Jurkat, Clone E6-1 (cell line): ENCODE data around the gene RNF115.
A peak's percentile ranks its signal among the peaks of the same experiment; 100 is the strongest.

Source experiments
- DNase-seq: peaks from one replicate; pipeline ENCODE4 v3.0.0-alpha.2; 2011; ENCODE audit warnings: low read depth, low spot score
- H3K4me3 ChIP-seq: 2 replicates; pipeline ENCODE4 v1.5.1; 2011; ENCODE audit warnings: mild to moderate bottlenecking, low read length, control low read depth, moderate library complexity

The RNF115 gene

DNA sequence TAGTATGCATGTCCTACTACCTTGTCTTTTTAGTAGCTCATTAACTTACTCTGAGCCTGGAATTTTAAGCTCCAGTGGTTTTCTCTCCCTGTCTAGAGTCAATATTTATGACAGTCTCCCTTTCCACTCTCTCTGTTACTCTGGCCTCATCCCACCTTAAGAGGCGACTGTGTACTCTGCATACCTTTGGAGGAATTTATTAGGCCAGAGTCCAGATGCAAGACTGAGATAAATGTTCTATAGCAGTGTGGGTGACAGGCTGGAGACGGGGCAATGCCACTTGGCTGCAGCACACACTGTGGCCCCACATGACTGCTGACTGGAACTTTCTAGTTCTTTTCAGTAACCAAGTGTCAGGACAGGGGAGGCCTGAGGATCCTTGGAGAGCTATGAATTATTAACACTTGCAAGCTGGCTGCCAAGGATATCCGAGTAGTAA, 112.7 kb downstream of the RNF115 start:
- DNase-seq, result no peak
- no peak overlapping the region for H3K4me3 ChIP-seq

DNA sequence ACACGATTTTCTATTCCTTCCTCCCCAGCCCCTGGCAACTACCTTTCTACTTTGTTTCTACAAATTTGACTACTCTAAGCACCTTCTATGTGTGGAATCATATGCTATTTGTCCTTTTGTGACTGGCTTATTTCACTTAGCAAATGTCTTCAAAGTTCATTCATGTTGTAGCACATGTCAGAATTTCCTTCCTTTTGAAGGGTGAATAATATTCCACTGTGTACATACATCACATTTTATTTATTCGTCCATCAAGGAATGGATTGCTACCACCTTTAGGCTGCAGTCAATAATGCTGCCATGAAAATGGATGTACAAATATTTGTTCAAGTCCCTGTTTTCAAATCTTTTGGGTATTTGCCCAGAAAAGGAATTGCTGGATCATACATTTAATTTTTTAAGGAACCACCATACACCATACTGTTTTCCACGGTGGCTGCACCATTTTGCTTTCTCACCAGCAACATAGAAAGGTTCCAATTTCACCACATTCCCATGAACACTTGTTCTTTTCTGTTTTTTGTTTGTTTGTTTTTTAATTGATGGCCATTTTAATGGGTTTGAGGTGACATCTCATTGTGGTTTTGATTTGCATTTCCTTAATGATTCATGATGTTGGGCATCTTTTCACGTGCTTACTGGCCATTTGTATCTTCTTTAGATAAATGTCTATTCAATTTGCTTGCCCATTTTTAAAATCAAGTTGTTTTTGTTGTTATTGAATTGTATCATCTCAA, 113.4 kb downstream of the RNF115 start:
- H3K4me3 ChIP-seq, result no peak overlapping the region
- no peak for DNase-seq

- DNase-seq, result no peak
- no peak overlapping the region for H3K4me3 ChIP-seq
Measured at GRCh38 chr1:145708063-145708462, 115.8 kb downstream of the RNF115 start.

DNA sequence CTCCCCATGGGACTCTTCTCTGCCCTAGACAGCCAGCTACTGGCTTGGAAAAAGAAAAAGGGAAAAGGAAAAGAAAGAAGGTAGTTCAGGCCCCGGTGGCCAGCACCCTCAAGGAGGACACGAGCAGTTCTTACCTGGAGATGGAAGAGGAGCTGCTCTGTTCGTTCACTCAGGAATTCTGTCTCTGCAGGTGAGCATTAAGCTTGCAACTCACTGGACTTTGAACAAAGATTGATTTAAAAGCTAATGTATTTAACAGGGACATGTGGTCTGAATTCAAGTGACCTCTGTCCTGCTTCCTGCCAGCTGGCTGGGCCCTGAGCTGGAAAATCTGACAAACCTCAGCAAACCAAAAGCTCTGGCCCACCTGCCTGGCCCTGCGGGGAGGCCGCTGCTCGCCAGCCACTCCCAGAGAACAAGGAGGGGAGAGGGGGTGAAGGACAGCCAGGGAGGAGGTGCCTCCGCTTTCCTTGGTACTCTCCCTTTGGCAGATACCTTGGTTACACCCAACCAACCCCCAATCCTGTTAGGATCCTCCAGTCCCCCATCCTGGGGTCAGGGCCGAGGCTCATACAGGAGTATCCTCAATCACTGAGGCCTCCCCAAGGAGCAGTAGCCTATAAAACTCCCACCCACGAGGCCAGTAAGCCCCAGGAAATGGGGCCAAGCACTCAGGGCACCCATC, 116.6 kb downstream of the RNF115 start, which contains the start of gene PDZK1:
TSS of gene PDZK1 (minus strand) at position 186 of the 685 bp plus-strand sequence. CDS start 19,347 bp downstream, outside the sequence.
- DNase-seq, result no peak
- no peak within 1 kb of the TSS for H3K4me3 ChIP-seq

DNA sequence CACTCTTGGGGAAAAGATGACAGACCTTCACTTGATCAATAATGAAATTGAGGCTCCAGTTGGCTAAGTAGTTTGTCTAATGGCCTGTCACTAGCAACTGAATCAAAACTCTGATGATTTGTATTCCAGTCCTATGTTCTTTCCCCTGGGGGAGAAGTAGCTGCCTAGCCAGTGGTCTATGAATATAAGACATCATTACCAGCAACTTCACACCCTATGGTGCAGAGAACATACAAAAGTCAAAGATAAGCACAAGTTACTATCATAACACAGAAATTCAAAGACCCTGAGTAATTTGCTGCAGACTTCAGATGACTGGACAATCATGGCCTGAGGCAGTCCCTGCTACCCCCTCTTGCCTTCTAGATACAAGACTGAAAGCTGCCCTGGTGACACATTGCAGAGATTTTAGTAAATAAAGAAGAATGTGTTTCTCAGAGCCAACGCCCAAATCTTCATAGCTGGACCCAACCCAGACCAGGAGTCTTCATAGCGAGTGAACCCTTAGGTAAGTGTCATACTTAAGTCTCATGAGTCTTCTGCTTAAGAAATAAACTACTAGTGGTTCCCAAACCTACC, 117.7 kb downstream of the RNF115 start:
- no peak for DNase-seq
- H3K4me3 ChIP-seq, result no peak overlapping the region

DNA sequence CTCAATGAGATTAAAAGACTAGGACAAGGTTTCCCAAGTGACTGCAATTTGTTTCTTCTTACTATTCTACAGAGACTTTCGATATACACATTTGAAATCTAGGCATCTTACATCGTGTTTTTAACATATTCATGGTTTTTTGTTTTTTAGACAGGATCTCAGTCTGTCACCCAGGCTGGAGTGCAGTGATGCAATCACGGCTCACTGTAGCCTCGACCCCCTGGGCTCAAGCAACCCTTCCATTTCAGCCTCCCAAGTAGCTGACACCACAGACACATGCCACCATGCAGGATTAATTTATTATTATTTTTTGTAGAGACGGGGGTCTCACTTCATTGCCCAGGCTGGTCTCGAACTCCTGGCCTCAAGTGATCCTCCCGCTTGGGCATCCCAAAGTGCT, 118.3 kb downstream of the RNF115 start:
- no peak overlapping the region for H3K4me3 ChIP-seq
- no peak for DNase-seq

GRCh38 chr1:145702826-145703225, 121.1 kb downstream of the RNF115 start:
- no peak for DNase-seq
- H3K4me3 ChIP-seq, result no peak overlapping the region

DNA sequence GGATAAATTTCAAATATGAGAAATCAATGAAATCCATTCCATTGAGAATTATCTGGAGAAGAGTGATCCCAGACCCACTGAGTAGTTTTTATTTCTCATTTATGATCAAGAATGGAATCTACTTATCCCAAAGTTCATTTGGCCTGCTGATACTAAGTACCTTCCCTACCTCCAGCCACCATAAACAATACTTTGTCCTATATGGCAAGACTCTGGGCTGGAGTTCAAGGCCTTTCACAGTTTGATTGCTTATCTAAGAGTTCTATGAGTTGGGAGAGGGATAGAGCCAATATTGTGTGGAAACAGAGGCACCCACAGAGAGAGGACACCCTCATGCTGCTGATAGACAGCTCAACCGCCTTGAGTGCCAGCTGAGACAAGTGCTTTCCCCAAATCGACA, 121.8 kb downstream of the RNF115 start:
- no peak for DNase-seq
- no peak overlapping the region for H3K4me3 ChIP-seq

DNA sequence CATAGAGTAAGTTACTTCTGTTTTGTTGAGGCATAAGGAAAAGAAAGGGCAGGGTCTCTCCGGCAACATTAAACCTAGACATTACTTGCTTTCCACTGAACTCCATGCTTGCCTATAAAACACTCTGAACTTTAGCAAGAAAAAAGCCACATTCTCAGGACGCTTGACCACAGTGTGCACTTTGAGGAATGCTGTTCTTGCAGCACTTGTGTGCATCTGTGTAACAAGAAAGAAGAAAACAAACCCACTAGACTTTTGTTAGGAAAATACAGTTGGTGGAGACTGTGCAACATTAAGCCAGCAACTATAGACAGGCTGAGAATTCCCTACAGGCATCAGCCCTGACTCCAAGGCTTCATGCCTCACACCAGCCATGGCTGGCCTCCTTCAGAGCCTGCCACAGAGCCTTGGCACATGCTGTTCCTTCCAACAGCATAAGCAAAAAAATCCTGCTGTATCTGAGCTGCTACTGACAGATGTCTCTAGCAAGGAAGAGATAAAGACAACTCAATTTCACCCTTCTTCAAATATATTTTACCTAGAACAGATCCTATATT, 122.5 kb downstream of the RNF115 start:
- no peak overlapping the region for H3K4me3 ChIP-seq
- DNase-seq, result no peak

DNA sequence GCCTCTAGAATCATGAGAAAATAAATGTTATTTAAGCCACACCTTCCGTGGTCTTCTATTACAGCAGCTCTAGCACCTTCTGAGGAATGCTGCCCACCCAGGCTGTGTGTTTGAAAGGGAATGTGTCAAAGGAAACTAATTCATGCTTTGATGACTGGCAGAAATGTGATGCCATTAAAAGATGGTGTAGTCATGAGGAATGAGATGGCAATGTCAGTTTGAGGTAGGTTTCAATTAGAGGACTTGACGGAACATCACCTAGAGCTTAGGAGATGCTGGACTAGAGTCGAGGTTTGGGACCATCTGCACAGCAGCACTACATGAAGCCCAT, 127.3 kb downstream of the RNF115 start:
- no peak for DNase-seq
- H3K4me3 ChIP-seq, result no peak overlapping the region

DNA sequence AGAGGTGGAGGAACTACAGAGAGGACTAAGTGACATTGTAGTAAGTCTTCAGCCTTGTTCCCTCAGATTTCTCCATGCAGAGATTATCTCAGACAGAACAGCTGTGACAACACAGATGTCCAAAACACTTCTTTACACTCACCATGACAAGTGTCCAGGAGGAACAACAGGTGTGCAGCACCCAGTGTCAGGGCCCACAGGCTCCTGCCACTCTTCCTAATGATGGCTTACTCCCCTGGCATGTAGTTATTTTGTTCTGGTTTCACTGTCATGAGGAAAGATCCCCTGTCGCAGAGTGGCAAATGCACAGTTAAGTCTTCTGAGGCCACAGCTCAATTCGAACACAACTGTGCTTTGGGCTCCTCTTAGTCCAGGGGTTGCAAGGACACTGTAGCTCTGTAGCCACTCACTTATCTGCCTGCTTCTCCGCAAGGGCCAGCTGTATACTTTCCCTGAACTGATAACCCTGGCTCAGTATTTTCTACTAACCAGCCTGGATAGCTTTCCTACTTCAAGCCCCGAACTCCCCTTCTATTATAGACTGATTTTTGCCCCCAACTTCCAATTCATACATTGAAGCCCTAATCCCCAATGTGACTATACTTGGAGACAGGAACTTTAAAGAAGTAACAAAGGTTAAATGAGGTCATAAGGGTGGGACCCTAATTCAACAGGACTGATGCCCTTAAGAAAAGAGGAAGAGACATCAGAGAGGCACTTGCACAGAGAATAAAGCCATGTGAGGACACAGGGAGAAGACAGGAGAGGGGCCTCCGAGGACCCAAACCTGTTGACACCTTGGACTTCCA, 127.9 kb downstream of the RNF115 start:
- no peak overlapping the region for H3K4me3 ChIP-seq
- no peak for DNase-seq

DNA sequence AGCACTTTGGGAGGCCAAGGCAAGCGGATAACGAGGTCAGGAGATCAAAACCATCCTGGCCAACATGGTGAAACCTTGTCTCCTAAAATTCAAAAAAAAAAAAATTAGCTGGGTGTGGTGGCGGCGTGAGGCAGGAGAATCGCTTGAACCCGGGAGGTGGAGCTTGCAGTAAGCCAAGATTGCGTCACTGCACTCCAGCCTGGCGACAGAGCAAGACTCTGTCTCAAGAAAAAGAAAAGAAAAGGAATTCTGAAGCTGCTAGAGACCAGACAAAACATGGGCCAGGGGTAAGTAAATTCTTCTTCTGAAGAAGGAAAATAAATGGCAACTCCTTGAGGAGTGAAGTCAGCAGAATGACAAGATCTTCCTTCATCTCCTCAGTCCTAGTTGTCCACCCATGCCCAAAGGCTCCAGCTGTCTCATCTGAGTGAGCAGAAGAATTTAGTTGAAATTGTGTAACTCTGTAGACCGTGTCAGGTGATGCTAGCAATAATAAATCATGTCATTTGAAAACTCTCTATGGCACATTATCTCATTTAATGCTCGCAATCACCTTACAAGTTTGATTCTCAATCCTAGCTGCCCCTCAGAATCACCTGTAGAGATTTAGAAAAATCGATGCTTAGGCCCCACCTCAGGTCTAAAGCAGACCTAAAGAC, 131.0 kb downstream of the RNF115 start:
- H3K4me3 ChIP-seq, result no peak overlapping the region
- DNase-seq, result no peak

DNA sequence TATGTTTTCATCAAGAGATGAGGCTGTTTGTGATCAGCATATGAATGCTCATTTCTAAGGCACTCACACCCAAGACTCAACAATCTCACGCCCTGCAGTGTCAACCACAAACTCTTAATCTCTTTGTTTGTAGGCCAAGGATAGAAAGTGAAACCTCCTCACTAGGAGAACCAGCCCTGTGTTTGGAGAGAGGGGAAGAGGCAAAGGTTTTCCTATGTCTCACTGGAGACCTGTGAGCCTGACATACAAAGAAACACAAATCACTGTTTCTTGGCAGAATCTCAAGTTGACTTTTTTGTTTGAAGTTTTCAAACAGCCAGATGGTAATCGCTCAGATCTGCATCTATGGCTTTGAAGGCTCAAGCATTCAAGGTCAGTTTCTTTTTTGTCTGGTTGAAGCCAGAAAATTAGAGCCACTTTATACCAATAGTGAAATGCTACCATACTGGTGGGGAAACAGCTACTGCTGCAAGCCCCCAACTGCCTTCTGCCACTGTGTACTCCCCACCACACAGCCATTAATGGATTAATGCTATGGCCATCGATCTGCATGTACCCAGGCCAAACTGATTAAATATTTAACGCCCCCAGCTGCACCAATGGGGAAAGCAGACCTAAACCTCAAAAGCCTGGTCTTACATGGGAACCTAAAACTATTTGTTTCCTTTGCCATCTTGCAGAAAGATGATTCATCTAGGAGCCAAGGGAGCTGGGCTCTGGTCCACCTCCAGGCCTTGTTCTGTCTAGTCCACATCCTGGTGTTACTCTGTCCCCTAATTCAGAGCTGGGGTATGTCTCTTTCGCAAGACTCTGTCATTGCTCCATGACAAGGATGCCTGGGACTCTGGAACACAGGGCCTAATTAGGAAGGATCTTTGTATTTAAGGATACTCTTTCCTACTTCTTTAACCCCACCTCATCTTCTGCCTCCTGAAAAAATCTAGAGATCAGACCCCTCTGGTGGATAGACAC, 133.0 kb downstream of the RNF115 start:
- peak; percentile 66 for DNase-seq
- no peak overlapping the region for H3K4me3 ChIP-seq

- H3K4me3 ChIP-seq, result no peak overlapping the region
- no peak for DNase-seq
Measured at GRCh38 chr1:145689922-145690321, 134.0 kb downstream of the RNF115 start.

GRCh38 chr1:145688924-145689323, 135.0 kb downstream of the RNF115 start:
- DNase-seq, result no peak
- H3K4me3 ChIP-seq, result no peak overlapping the region
